HepG2 (cell line): ENCODE measurements around the gene CSNK2B. TPM values are rescaled to one million over a fixed set of nuclear protein-coding genes. Genes with fewer than 3 reads are reported as not detected.

Experiments
- ATAD3A ChIP-seq: sonication (generic); formaldehyde crosslinking; IDR thresholded peaks from 2 replicates; pipeline ENCODE4 v1.4.0; 2020; ENCODE audit warnings: missing genetic modification reagents
- BRD4 ChIP-seq: sonication (generic); formaldehyde crosslinking; IDR thresholded peaks from 2 replicates; pipeline ENCODE4 v1.4.0; 2020; ENCODE audit warnings: missing genetic modification reagents
- CBX5 ChIP-seq: sonication (generic); formaldehyde crosslinking; IDR thresholded peaks from 2 replicates; pipeline ENCODE4 v1.4.0; 2020; ENCODE audit warnings: missing genetic modification reagents, borderline replicate concordance
- ELF1 ChIP-seq: sonication (generic); formaldehyde crosslinking; IDR thresholded peaks from 2 replicates; pipeline ENCODE4 v1.4.0; 2020; ENCODE audit warnings: missing genetic modification reagents
- FOSL2 ChIP-seq: sonication (generic); formaldehyde crosslinking; IDR thresholded peaks from 2 replicates; pipeline ENCODE4 v1.4.0; 2020; ENCODE audit warnings: missing genetic modification reagents
- FOXJ3 ChIP-seq: sonication (generic); formaldehyde crosslinking; IDR thresholded peaks from 2 replicates; pipeline ENCODE4 v1.4.0; 2020; ENCODE audit warnings: missing genetic modification reagents, mild to moderate bottlenecking, borderline replicate concordance
- HNRNPLL ChIP-seq: fragments of 200-400 bp; formaldehyde crosslinking; IDR thresholded peaks from 2 replicates; pipeline ENCODE4 v1.6.1; 2017; ENCODE audit warnings: mild to moderate bottlenecking, low read depth, low read length; ENCODE audit not compliant: poor library complexity, severe bottlenecking
- KAT8 ChIP-seq: IDR thresholded peaks from 2 replicates; pipeline ENCODE4 v1.6.1; 2016; ENCODE audit warnings: missing genetic modification reagents, missing compliant biosample characterization
- KLF15 ChIP-seq: sonication (generic); formaldehyde crosslinking; IDR thresholded peaks from 2 replicates; pipeline ENCODE4 v1.8.1; 2023; ENCODE audit warnings: borderline replicate concordance, mild to moderate bottlenecking, inconsistent platforms, missing genetic modification reagents, mixed read lengths
- MAFG ChIP-seq: sonication (generic); formaldehyde crosslinking; IDR thresholded peaks from 2 replicates; pipeline ENCODE4 v1.5.1; 2020; ENCODE audit warnings: mild to moderate bottlenecking, missing genetic modification reagents
- MAZ ChIP-seq, 2 experiments: sonication (generic) in 1 of 2; formaldehyde crosslinking in 1 of 2; IDR thresholded peaks; 2 replicates each; pipeline versions ENCODE4 v1.5.0 to v1.6.1; 2012 to 2020; ENCODE audit warnings: low read depth in 2 of 2, mild to moderate bottlenecking in 2 of 2, borderline replicate concordance in 1 of 2, improper control_type of control experiment in 1 of 2, low read length in 1 of 2, missing genetic modification reagents in 1 of 2, moderate library complexity in 1 of 2
- MEF2D ChIP-seq: sonication (generic); formaldehyde crosslinking; IDR thresholded peaks from 2 replicates; pipeline ENCODE4 v1.5.1; 2020; ENCODE audit warnings: mild to moderate bottlenecking, missing genetic modification reagents
- NFKB2 ChIP-seq: sonication (generic); formaldehyde crosslinking; IDR thresholded peaks from 2 replicates; pipeline ENCODE4 v1.4.0; 2020; ENCODE audit warnings: missing genetic modification reagents, borderline replicate concordance
- NFYB ChIP-seq: sonication (generic); formaldehyde crosslinking; IDR thresholded peaks from 2 replicates; pipeline ENCODE4 v1.4.0; 2020; ENCODE audit warnings: missing genetic modification reagents
- ZFP1 ChIP-seq: IDR thresholded peaks from 2 replicates; pipeline ENCODE4 v1.6.1; 2016
- ZNF383 ChIP-seq: sonication (generic); formaldehyde crosslinking; IDR thresholded peaks from 2 replicates; pipeline ENCODE4 v1.4.0; 2020; ENCODE audit warnings: missing genetic modification reagents, mild to moderate bottlenecking, borderline replicate concordance
- ZNF550 ChIP-seq: sonication (generic); formaldehyde crosslinking; IDR thresholded peaks from 2 replicates; pipeline ENCODE4 v1.4.0; 2020; ENCODE audit warnings: mild to moderate bottlenecking, missing genetic modification reagents, borderline replicate concordance
- polyA plus RNA-seq, 8 experiments: library from polyadenylated mRNA; depleted of rRNA in 3 of 8; stranded (reverse) in 7 of 8; unstranded in 1 of 8; fragments of >200 nt; fragmentation: Illumina TruSeq in 4 of 8; extraction: Trizol in 4 of 8; gene quantifications; 2 replicates each; pipeline versions ENCODE4 v1.2.1 to v1.2.3, GENCODE V29; 2011 to 2016; ENCODE audit warnings: low read depth in 4 of 8, missing spikeins in 1 of 8, mixed read lengths in 1 of 8; ENCODE audit not compliant: insufficient read depth in 1 of 8
- total RNA-seq, 5 experiments: library from RNA; depleted of rRNA; stranded (reverse); fragments of >200 nt; fragmentation: Illumina TruSeq; extraction: Trizol; gene quantifications; 2 replicates each; pipeline ENCODE4 v1.2.3, GENCODE V29; 2016; ENCODE audit warnings: low read depth in 1 of 5
- TF ChIP-seq, protein P1 (sequence below): sonication (generic); formaldehyde crosslinking; IDR thresholded peaks from 2 replicates; pipeline ENCODE4 v1.5.0; 2020; ENCODE audit warnings: missing genetic modification reagents
- TF ChIP-seq, protein P2 (sequence below): sonication (generic); formaldehyde crosslinking; IDR thresholded peaks from 2 replicates; pipeline ENCODE4 v1.4.0; 2020; ENCODE audit warnings: mild to moderate bottlenecking, missing genetic modification reagents
- TF ChIP-seq, protein P3 (sequence below): IDR thresholded peaks from 2 replicates; pipeline ENCODE4 v1.6.1; 2016; ENCODE audit warnings: missing compliant biosample characterization, missing genetic modification reagents, borderline replicate concordance
- TF ChIP-seq, protein P4 (sequence below): sonication (generic); formaldehyde crosslinking; IDR thresholded peaks from 2 replicates; pipeline ENCODE4 v1.5.0; 2020; ENCODE audit warnings: missing genetic modification reagents
- TF ChIP-seq, protein P5 (sequence below): IDR thresholded peaks from 2 replicates; pipeline ENCODE4 v1.6.1; 2016; ENCODE audit warnings: missing biosample characterization, missing genetic modification reagents, low read depth
- TF ChIP-seq, protein P6 (sequence below): sonication (generic); formaldehyde crosslinking; IDR thresholded peaks from 2 replicates; pipeline ENCODE4 v1.8.1; 2023; ENCODE audit warnings: missing genetic modification reagents, mild to moderate bottlenecking, borderline replicate concordance

Gene CSNK2B
- total and polyA plus RNA-seq, 2 of the 13 experiments (the other 11 are each of a cell fraction or from before 2014, with no cell fraction given) = 111 to 296 TPM

DNA sequence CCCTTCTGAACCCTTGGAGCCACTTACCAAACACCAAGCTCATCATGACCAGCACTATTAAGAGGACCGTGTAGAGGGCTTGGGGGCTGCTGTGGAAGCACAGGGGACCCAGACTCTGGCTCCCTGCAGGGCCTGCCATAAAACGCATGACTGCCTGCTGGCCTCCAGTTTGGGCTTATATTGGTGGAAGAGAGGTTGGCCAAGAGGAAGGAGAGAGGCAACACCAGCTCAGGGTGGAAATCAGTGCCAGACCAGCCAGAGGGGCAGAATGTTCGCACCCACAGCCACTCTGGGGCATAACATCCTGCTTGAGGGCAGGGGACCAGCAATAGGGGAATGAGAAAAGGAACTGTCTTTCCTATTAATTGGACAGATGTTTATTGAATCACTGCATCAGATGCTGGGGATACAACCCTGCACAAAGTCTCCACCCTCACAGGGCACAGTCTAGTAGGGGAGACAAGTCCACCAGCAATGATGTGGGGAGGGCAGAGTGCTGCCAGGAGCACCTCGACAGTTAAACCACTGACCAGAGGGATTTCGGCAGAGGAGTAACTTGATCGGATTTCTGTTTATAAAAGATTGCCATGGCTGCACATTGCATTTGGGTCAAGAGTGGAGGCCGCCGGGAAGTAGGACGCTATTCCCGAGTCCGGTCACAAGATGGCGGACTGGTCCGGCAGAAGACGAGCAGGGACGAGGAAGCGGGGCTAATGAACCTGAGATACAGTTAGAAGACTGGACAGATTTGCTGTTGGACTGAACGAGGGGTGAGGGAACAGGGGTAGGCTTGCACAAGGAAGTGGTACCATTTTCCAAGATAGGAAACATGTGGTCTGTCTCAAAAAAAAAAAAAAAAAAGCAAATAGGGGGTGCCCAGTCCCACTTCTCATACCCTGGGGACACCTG is 14.6 kb downstream of the CSNK2B start, which contains the start of gene LY6G5C (continued):
- TF ChIP-seq CBX5 (peak; percentile 26; the same call in 1 of the 2 replicates), ZFP1 (CRISPR knock-in tag) (no peak), MAFG (CRISPR knock-in tag) (no peak), NFKB2 (CRISPR knock-in tag) (no peak), ATAD3A (no peak), BRD4 (CRISPR knock-in tag) (no peak), NFYB (CRISPR knock-in tag) (no peak), FOXJ3 (CRISPR knock-in tag) (no peak), ELF1 (CRISPR knock-in tag) (peak; percentile 74), KAT8 (CRISPR knock-in tag) (peak; percentile 58; the same call in 1 of the 2 replicates), ZNF383 (CRISPR knock-in tag) (no peak), FOSL2 (CRISPR knock-in tag) (peak; percentile 30; the same call in 1 of the 2 replicates), KLF15 (CRISPR knock-in tag) (no peak), ZNF550 (CRISPR knock-in tag) (no peak), MEF2D (no peak), HNRNPLL (no peak), MAZ (IDR thresholded peaks at IDR 0.05; ENCODE audit: borderline replicate concordance, low read depth, low read length) (no peak), MAZ (CRISPR knock-in tag; IDR thresholded peaks at IDR 0.05; ENCODE audit: low read depth) (0 out of 2 replicates have a peak, but pooled peaks have one; percentile 16)
- TF ChIP-seq, protein P1, sequence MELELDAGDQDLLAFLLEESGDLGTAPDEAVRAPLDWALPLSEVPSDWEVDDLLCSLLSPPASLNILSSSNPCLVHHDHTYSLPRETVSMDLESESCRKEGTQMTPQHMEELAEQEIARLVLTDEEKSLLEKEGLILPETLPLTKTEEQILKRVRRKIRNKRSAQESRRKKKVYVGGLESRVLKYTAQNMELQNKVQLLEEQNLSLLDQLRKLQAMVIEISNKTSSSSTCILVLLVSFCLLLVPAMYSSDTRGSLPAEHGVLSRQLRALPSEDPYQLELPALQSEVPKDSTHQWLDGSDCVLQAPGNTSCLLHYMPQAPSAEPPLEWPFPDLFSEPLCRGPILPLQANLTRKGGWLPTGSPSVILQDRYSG (CRISPR knock-in tag) = no peak
- TF ChIP-seq, protein P2, sequence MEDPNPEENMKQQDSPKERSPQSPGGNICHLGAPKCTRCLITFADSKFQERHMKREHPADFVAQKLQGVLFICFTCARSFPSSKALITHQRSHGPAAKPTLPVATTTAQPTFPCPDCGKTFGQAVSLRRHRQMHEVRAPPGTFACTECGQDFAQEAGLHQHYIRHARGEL = no peak
- TF ChIP-seq, protein P3, sequence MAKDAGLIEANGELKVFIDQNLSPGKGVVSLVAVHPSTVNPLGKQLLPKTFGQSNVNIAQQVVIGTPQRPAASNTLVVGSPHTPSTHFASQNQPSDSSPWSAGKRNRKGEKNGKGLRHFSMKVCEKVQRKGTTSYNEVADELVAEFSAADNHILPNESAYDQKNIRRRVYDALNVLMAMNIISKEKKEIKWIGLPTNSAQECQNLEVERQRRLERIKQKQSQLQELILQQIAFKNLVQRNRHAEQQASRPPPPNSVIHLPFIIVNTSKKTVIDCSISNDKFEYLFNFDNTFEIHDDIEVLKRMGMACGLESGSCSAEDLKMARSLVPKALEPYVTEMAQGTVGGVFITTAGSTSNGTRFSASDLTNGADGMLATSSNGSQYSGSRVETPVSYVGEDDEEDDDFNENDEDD = no peak
- TF ChIP-seq, protein P4, sequence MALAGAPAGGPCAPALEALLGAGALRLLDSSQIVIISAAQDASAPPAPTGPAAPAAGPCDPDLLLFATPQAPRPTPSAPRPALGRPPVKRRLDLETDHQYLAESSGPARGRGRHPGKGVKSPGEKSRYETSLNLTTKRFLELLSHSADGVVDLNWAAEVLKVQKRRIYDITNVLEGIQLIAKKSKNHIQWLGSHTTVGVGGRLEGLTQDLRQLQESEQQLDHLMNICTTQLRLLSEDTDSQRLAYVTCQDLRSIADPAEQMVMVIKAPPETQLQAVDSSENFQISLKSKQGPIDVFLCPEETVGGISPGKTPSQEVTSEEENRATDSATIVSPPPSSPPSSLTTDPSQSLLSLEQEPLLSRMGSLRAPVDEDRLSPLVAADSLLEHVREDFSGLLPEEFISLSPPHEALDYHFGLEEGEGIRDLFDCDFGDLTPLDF (CRISPR knock-in tag) = no peak
- TF ChIP-seq, protein P5, sequence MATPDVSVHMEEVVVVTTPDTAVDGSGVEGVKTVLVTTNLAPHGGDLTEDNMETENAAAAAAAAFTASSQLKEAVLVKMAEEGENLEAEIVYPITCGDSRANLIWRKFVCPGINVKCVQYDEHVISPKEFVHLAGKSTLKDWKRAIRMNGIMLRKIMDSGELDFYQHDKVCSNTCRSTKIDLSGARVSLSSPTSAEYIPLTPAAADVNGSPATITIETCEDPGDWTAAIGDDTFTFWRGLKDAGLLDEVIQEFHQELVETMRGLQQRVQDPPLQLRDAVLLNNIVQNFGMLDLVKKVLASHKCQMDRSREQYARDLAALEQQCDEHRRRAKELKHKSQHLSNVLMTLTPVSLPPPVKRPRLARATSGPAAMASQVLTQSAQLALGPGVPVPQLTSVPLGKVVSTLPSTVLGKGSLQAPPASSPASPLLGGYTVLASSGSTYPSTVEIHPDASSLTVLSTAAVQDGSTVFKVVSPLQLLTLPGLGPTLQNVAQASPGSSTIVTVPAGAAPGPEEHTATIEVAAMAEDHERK = no peak
- TF ChIP-seq, protein P6, sequence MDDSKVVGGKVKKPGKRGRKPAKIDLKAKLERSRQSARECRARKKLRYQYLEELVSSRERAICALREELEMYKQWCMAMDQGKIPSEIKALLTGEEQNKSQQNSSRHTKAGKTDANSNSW (CRISPR knock-in tag) = no peak
